ENCODE results near the gene SARDH.

Gene SARDH

GRCh38 chr9:133758228-133758627, 20.1 kb upstream of the SARDH start:
- Histone ChIP-seq H3K4me2 (ENCODE audit: low read length) (no peak overlapping the region), H4K8ac (ENCODE audit: low read depth, low read length) (no peak overlapping the region), H2BK5ac (ENCODE audit: low read length) (no peak overlapping the region), H3K18ac (ENCODE audit: low read length) (no peak overlapping the region), H4K5ac (ENCODE audit: low read length) (no peak overlapping the region), H2BK120ac (ENCODE audit: low read depth, low read length) (no peak overlapping the region), H3K4ac (ENCODE audit: low read depth, low read length) (no peak overlapping the region), H3K56ac (ENCODE audit: low read length) (no peak overlapping the region), H2AK5ac (ENCODE audit: low read length) (no peak overlapping the region), H3K79me1 (ENCODE audit: low read length) (no peaks in the 10 kb centered on the region), H3K36me3 (ENCODE audit: control insufficient read depth, insufficient read depth, low read length) (no peaks in the 10 kb centered on the region), H3K4me1 (ENCODE audit: control insufficient read depth, low read depth, low read length) (no peaks in the 10 kb centered on the region), H3K4me3 (ENCODE audit: low read length) (no peak overlapping the region), H3K23ac (ENCODE audit: low read length) (no peak overlapping the region), H3K27me3 (ENCODE audit: insufficient read depth, low read length, poor library complexity) (no peaks in the 10 kb centered on the region), H3K27ac (ENCODE audit: low read depth, low read length) (no peak overlapping the region), H3K79me2 (ENCODE audit: control insufficient read depth, insufficient read depth, low read length) (no peaks in the 10 kb centered on the region), H3K9ac (ENCODE audit: low read length) (no peak overlapping the region), H2BK15ac (replicated peaks; ENCODE audit: low read depth) (no peak overlapping the region)
- DNase-seq = no peak
- WGBS (ENCODE audit: extremely low coverage, insufficient coverage, low lambda C conversion rate) = no CpG with 5 or more reads among the region's 7 CpGs

GRCh38 chr9:133754688-133755227, 16.6 kb upstream of the SARDH start:
- H3K18ac ChIP-seq (ENCODE audit: low read length) = no peak overlapping the region
- H2BK15ac ChIP-seq (replicated peaks; ENCODE audit: low read depth) = no peak overlapping the region
- H3K4me1 ChIP-seq (ENCODE audit: control insufficient read depth, low read depth, low read length) = no peaks in the 10 kb centered on the region
- H3K79me2 ChIP-seq (ENCODE audit: control insufficient read depth, insufficient read depth, low read length) = no peaks in the 10 kb centered on the region
- H3K4me2 ChIP-seq (ENCODE audit: low read length) = no peak overlapping the region
- no peak overlapping the region for H3K4ac ChIP-seq (ENCODE audit: low read depth, low read length)
- H4K8ac ChIP-seq (ENCODE audit: low read depth, low read length) = no peak overlapping the region
- no peak overlapping the region for H2AK5ac ChIP-seq (ENCODE audit: low read length)
- no peak overlapping the region for H3K56ac ChIP-seq (ENCODE audit: low read length)
- no peak overlapping the region for H3K27ac ChIP-seq (ENCODE audit: low read depth, low read length)
- 100% methylated on average over 1 of the region's 9 CpGs for WGBS (ENCODE audit: extremely low coverage, insufficient coverage, low lambda C conversion rate)
- H2BK5ac ChIP-seq (ENCODE audit: low read length) = no peak overlapping the region
- no peak overlapping the region for H3K4me3 ChIP-seq (ENCODE audit: low read length)
- no peaks in the 10 kb centered on the region for H3K79me1 ChIP-seq (ENCODE audit: low read length)
- H3K27me3 ChIP-seq (ENCODE audit: insufficient read depth, low read length, poor library complexity) = no peaks in the 10 kb centered on the region
- H3K36me3 ChIP-seq (ENCODE audit: control insufficient read depth, insufficient read depth, low read length) = no peaks in the 10 kb centered on the region
- no peak overlapping the region for H2BK120ac ChIP-seq (ENCODE audit: low read depth, low read length)
- no peak overlapping the region for H4K5ac ChIP-seq (ENCODE audit: low read length)
- DNase-seq = no peak
- no peak overlapping the region for H3K9ac ChIP-seq (ENCODE audit: low read length)
- no peak overlapping the region for H3K23ac ChIP-seq (ENCODE audit: low read length)

GRCh38 chr9:133754187-133754586, 16.0 kb upstream of the SARDH start:
- no peak overlapping the region for H3K9ac ChIP-seq (ENCODE audit: low read length)
- H2BK120ac ChIP-seq (ENCODE audit: low read depth, low read length) = no peak overlapping the region
- no peak overlapping the region for H3K4ac ChIP-seq (ENCODE audit: low read depth, low read length)
- H3K27ac ChIP-seq (ENCODE audit: low read depth, low read length) = no peak overlapping the region
- H3K27me3 ChIP-seq (ENCODE audit: insufficient read depth, low read length, poor library complexity) = no peaks in the 10 kb centered on the region
- no peaks in the 10 kb centered on the region for H3K79me1 ChIP-seq (ENCODE audit: low read length)
- no peak overlapping the region for H2AK5ac ChIP-seq (ENCODE audit: low read length)
- no peak overlapping the region for H2BK15ac ChIP-seq (replicated peaks; ENCODE audit: low read depth)
- H3K18ac ChIP-seq (ENCODE audit: low read length) = no peak overlapping the region
- H3K56ac ChIP-seq (ENCODE audit: low read length) = no peak overlapping the region
- H4K5ac ChIP-seq (ENCODE audit: low read length) = no peak overlapping the region
- H2BK5ac ChIP-seq (ENCODE audit: low read length) = no peak overlapping the region
- no peaks in the 10 kb centered on the region for H3K79me2 ChIP-seq (ENCODE audit: control insufficient read depth, insufficient read depth, low read length)
- no CpG with 5 or more reads among the region's 6 CpGs for WGBS (ENCODE audit: extremely low coverage, insufficient coverage, low lambda C conversion rate)
- no peak overlapping the region for H3K4me2 ChIP-seq (ENCODE audit: low read length)
- no peaks in the 10 kb centered on the region for H3K36me3 ChIP-seq (ENCODE audit: control insufficient read depth, insufficient read depth, low read length)
- no peak for DNase-seq
- no peaks in the 10 kb centered on the region for H3K4me1 ChIP-seq (ENCODE audit: control insufficient read depth, low read depth, low read length)
- no peak overlapping the region for H4K8ac ChIP-seq (ENCODE audit: low read depth, low read length)
- H3K23ac ChIP-seq (ENCODE audit: low read length) = no peak overlapping the region
- no peak overlapping the region for H3K4me3 ChIP-seq (ENCODE audit: low read length)

- H3K23ac ChIP-seq (ENCODE audit: low read length) = no peak overlapping the region
- H3K9ac ChIP-seq (ENCODE audit: low read length) = no peak overlapping the region
- H4K5ac ChIP-seq (ENCODE audit: low read length) = no peak overlapping the region
- no peak overlapping the region for H2BK15ac ChIP-seq (replicated peaks; ENCODE audit: low read depth)
- H3K4me2 ChIP-seq (ENCODE audit: low read length) = no peak overlapping the region
- no peak overlapping the region for H3K4me3 ChIP-seq (ENCODE audit: low read length)
- H3K4ac ChIP-seq (ENCODE audit: low read depth, low read length) = no peak overlapping the region
- H3K27ac ChIP-seq (ENCODE audit: low read depth, low read length) = no peak overlapping the region
- H3K4me1 ChIP-seq (ENCODE audit: control insufficient read depth, low read depth, low read length) = no peaks in the 10 kb centered on the region
- no peaks in the 10 kb centered on the region for H3K36me3 ChIP-seq (ENCODE audit: control insufficient read depth, insufficient read depth, low read length)
- no peak overlapping the region for H4K8ac ChIP-seq (ENCODE audit: low read depth, low read length)
- H2BK5ac ChIP-seq (ENCODE audit: low read length) = no peak overlapping the region
- no peaks in the 10 kb centered on the region for H3K27me3 ChIP-seq (ENCODE audit: insufficient read depth, low read length, poor library complexity)
- DNase-seq = no peak
- no CpG with 5 or more reads among the region's 9 CpGs for WGBS (ENCODE audit: extremely low coverage, insufficient coverage, low lambda C conversion rate)
- no peaks in the 10 kb centered on the region for H3K79me2 ChIP-seq (ENCODE audit: control insufficient read depth, insufficient read depth, low read length)
- no peak overlapping the region for H3K18ac ChIP-seq (ENCODE audit: low read length)
- H2AK5ac ChIP-seq (ENCODE audit: low read length) = no peak overlapping the region
- no peak overlapping the region for H3K56ac ChIP-seq (ENCODE audit: low read length)
- H3K79me1 ChIP-seq (ENCODE audit: low read length) = no peaks in the 10 kb centered on the region
- no peak overlapping the region for H2BK120ac ChIP-seq (ENCODE audit: low read depth, low read length)
Measured at GRCh38 chr9:133752739-133753446, 14.7 kb upstream of the SARDH start.

GRCh38 chr9:133750982-133751649, 13.0 kb upstream of the SARDH start:
- H3K56ac ChIP-seq (ENCODE audit: low read length) = no peak overlapping the region
- H3K4ac ChIP-seq (ENCODE audit: low read depth, low read length) = no peak overlapping the region
- H3K36me3 ChIP-seq (ENCODE audit: control insufficient read depth, insufficient read depth, low read length) = no peaks in the 10 kb centered on the region
- H3K18ac ChIP-seq (ENCODE audit: low read length) = no peak overlapping the region
- no peak overlapping the region for H3K4me3 ChIP-seq (ENCODE audit: low read length)
- no peaks in the 10 kb centered on the region for H3K27me3 ChIP-seq (ENCODE audit: insufficient read depth, low read length, poor library complexity)
- H3K4me1 ChIP-seq (ENCODE audit: control insufficient read depth, low read depth, low read length) = no peaks in the 10 kb centered on the region
- no peak overlapping the region for H3K27ac ChIP-seq (ENCODE audit: low read depth, low read length)
- H3K79me1 ChIP-seq (ENCODE audit: low read length) = no peaks in the 10 kb centered on the region
- no peak overlapping the region for H3K23ac ChIP-seq (ENCODE audit: low read length)
- no peak for DNase-seq
- H2BK120ac ChIP-seq (ENCODE audit: low read depth, low read length) = no peak overlapping the region
- WGBS (ENCODE audit: extremely low coverage, insufficient coverage, low lambda C conversion rate) = no CpG with 5 or more reads among the region's 9 CpGs
- H3K9ac ChIP-seq (ENCODE audit: low read length) = no peak overlapping the region
- H4K5ac ChIP-seq (ENCODE audit: low read length) = no peak overlapping the region
- no peak overlapping the region for H2BK5ac ChIP-seq (ENCODE audit: low read length)
- no peak overlapping the region for H2BK15ac ChIP-seq (replicated peaks; ENCODE audit: low read depth)
- H4K8ac ChIP-seq (ENCODE audit: low read depth, low read length) = no peak overlapping the region
- H2AK5ac ChIP-seq (ENCODE audit: low read length) = no peak overlapping the region
- no peak overlapping the region for H3K4me2 ChIP-seq (ENCODE audit: low read length)
- no peaks in the 10 kb centered on the region for H3K79me2 ChIP-seq (ENCODE audit: control insufficient read depth, insufficient read depth, low read length)

Measured in mesendoderm (in vitro differentiated cells).